CD14-positive monocyte (primary cell): ENCODE measurements around the gene ANO9. TPM values are rescaled to one million over a fixed set of nuclear protein-coding genes. Genes with fewer than 3 reads are reported as not detected.

Experiments
- DNase-seq, 3 donors: peaks; one replicate each; pipeline ENCODE4 v3.0.0-alpha.2; 2011 to 2022
- H2AFZ ChIP-seq: 2 replicates; pipeline ENCODE4 v1.6.0; 2012; ENCODE audit warnings: mild to moderate bottlenecking, low read depth, low read length, inconsistent platforms; ENCODE audit not compliant: insufficient read depth, poor library complexity, severe bottlenecking
- H3K27ac ChIP-seq, 2 donors: 1 replicate in 1 of 2; 2 replicates in 1 of 2; pipeline ENCODE4 v1.5.1; 2012 to 2013; ENCODE audit warnings: low read length in 2 of 2, control low read depth in 1 of 2, inconsistent platforms in 1 of 2, low read depth in 1 of 2, mild to moderate bottlenecking in 1 of 2
- H3K27me3 ChIP-seq, 2 donors: one replicate each; pipeline versions ENCODE4 v1.6.0 to v1.6.1; 2011 to 2013; ENCODE audit warnings: low read length in 2 of 2; ENCODE audit not compliant: control insufficient read depth in 2 of 2, insufficient read depth in 2 of 2
- H3K36me3 ChIP-seq, 2 donors: replicated peaks in 1 of 2; 1 replicate in 1 of 2; 2 replicates in 1 of 2; pipeline versions ENCODE4 v1.5.1 to v1.6.1; 2012 to 2013; ENCODE audit warnings: low read length in 2 of 2, control low read depth in 1 of 2, inconsistent platforms in 1 of 2, mild to moderate bottlenecking in 1 of 2; ENCODE audit not compliant: insufficient read depth in 2 of 2, control insufficient read depth in 1 of 2
- H3K4me1 ChIP-seq, 2 donors: 1 replicate in 1 of 2; 2 replicates in 1 of 2; pipeline versions ENCODE4 v1.5.1 to v1.6.1; 2012 to 2013; ENCODE audit warnings: low read length in 2 of 2, control low read depth in 1 of 2, inconsistent platforms in 1 of 2, mild to moderate bottlenecking in 1 of 2, moderate library complexity in 1 of 2; ENCODE audit not compliant: insufficient read depth in 2 of 2, control insufficient read depth in 1 of 2
- H3K4me2 ChIP-seq: replicated peaks from 2 replicates; pipeline ENCODE3; 2012; ENCODE audit warnings: low read length, moderate library complexity, mild to moderate bottlenecking; ENCODE audit not compliant: poor library complexity, severe bottlenecking; ENCODE audit errors: extremely low read depth
- H3K4me3 ChIP-seq, 3 experiments: fragments of 200-600 bp in 1 of 3; sonication (generic) in 1 of 3; replicated peaks in 1 of 3; 1 replicate in 2 of 3; 2 replicates in 1 of 3; pipeline ENCODE4 v1.5.1; 2011 to 2013; ENCODE audit warnings: low read length in 3 of 3, mild to moderate bottlenecking in 3 of 3, control low read depth in 2 of 3, low read depth in 2 of 3, inconsistent platforms in 1 of 3, moderate library complexity in 1 of 3
- H3K79me2 ChIP-seq: 2 replicates; pipeline ENCODE4 v1.6.0; 2012; ENCODE audit warnings: mild to moderate bottlenecking, control low read depth, inconsistent platforms, low read length, moderate library complexity; ENCODE audit not compliant: insufficient read depth
- H3K9ac ChIP-seq: 2 replicates; pipeline ENCODE4 v1.6.0; 2017; ENCODE audit warnings: low read length, mild to moderate bottlenecking; ENCODE audit not compliant: insufficient read depth, poor library complexity, severe bottlenecking
- H3K9me3 ChIP-seq, 2 donors: replicated peaks in 1 of 2; 1 replicate in 1 of 2; 2 replicates in 1 of 2; pipeline versions ENCODE4 v1.5.1 to v1.6.1; 2012 to 2013; ENCODE audit warnings: low read length in 2 of 2, control low read depth in 1 of 2; ENCODE audit not compliant: control insufficient read depth in 1 of 2, insufficient read depth in 1 of 2
- H4K20me1 ChIP-seq: 2 replicates; pipeline ENCODE4 v1.6.0; 2012; ENCODE audit warnings: mild to moderate bottlenecking, low read length, control low read depth, moderate library complexity; ENCODE audit not compliant: insufficient read depth
- H3K27ac Mint-ChIP-seq, 7 donors: one replicate each; pipeline ENCODE4 v1.8.0; 2020; ENCODE audit warnings: mild to moderate bottlenecking in 7 of 7, mixed read lengths in 7 of 7, moderate library complexity in 6 of 7, inconsistent platforms in 2 of 7
- H3K27me3 Mint-ChIP-seq, 3 donors: one replicate each; pipeline ENCODE4 v1.8.0; 2021 to 2022; ENCODE audit warnings: low read depth in 3 of 3, mild to moderate bottlenecking in 3 of 3, mixed read lengths in 3 of 3, moderate library complexity in 3 of 3, inconsistent platforms in 1 of 3
- H3K36me3 Mint-ChIP-seq, 2 donors: one replicate each; pipeline ENCODE4 v1.8.0; 2020; ENCODE audit warnings: mixed read lengths in 2 of 2, inconsistent platforms in 1 of 2, mild to moderate bottlenecking in 1 of 2
- H3K4me1 Mint-ChIP-seq: one replicate; pipeline ENCODE4 v1.8.0; 2020; ENCODE audit warnings: mild to moderate bottlenecking, mixed read lengths
- H3K4me3 Mint-ChIP-seq, 2 donors: one replicate each; pipeline ENCODE4 v1.8.0; 2020; ENCODE audit warnings: mild to moderate bottlenecking in 2 of 2, mixed read lengths in 2 of 2, moderate library complexity in 1 of 2
- H3K9me3 Mint-ChIP-seq, 7 donors: one replicate each; pipeline ENCODE4 v1.8.0; 2020 to 2022; ENCODE audit warnings: mixed read lengths in 7 of 7, mild to moderate bottlenecking in 6 of 7, moderate library complexity in 6 of 7, inconsistent platforms in 2 of 7
- WGBS: methylation state at CpG from one replicate; pipeline ENCODE4 v1.1.5; 2013; ENCODE audit warnings: missing lambda C conversion rate; ENCODE audit not compliant: insufficient coverage; 5-methylcytosine and 5-hydroxymethylcytosine counted together
- intact Hi-C, 2 donors: fragments of 100-400 bp; cut with micrococcal nuclease; formaldehyde crosslinking; loops; one replicate each; pipeline versions ENCODE4 v1.15.0 to v1.15.1; 2023
- polyA plus RNA-seq, 3 donors: library from polyadenylated mRNA; depleted of rRNA in 1 of 3; unstranded in 2 of 3; stranded (reverse) in 1 of 3; fragments of 300-500 nt in 2 of 3; fragments of >200 nt in 1 of 3; fragmentation: Illumina TruSeq in 2 of 3; gene quantifications; 1 replicate in 2 of 3; 2 replicates in 1 of 3; pipeline ENCODE4 v1.2.3, GENCODE V29; 2012 to 2021
- TF ChIP-seq, protein P1 (sequence below): fragments of 200-600 bp; IDR thresholded peaks from one replicate; pipeline ENCODE4 v1.8.0; 2022; ENCODE audit warnings: antibody characterized with exemption, mild to moderate bottlenecking

The ANO9 gene
- polyA plus RNA-seq, 3 donors = 0.18 to 0.24 TPM; not detected in 1

- Histone ChIP-seq H3K4me1 (peaks cover 24 to 34% of the 10 kb centered on the region in 2 donors), H3K9me3 (no peaks in the 10 kb centered on the region), H3K36me3 (peaks cover 6 to 29% of the 10 kb centered on the region in 2 donors), H3K27ac (no peak overlapping the region), H3K9ac (no peak overlapping the region), H4K20me1 (peaks cover 22% of the 10 kb centered on the region), H3K4me3 (no peak overlapping the region), H2AFZ (no peak overlapping the region), H3K27me3 (no peaks in the 10 kb centered on the region), H3K4me2 (no peak overlapping the region), H3K79me2 (peaks cover 14% of the 10 kb centered on the region)
- DNase-seq = no peak
- intact Hi-C loops = no loop called here
- H3K4me1 Mint-ChIP-seq = peaks cover 30% of the 10 kb centered on the region
- no peaks in the 10 kb centered on the region for H3K9me3 Mint-ChIP-seq
- 96% methylated on average over 19 of the region's 19 CpGs for WGBS
- TF ChIP-seq, protein P1, sequence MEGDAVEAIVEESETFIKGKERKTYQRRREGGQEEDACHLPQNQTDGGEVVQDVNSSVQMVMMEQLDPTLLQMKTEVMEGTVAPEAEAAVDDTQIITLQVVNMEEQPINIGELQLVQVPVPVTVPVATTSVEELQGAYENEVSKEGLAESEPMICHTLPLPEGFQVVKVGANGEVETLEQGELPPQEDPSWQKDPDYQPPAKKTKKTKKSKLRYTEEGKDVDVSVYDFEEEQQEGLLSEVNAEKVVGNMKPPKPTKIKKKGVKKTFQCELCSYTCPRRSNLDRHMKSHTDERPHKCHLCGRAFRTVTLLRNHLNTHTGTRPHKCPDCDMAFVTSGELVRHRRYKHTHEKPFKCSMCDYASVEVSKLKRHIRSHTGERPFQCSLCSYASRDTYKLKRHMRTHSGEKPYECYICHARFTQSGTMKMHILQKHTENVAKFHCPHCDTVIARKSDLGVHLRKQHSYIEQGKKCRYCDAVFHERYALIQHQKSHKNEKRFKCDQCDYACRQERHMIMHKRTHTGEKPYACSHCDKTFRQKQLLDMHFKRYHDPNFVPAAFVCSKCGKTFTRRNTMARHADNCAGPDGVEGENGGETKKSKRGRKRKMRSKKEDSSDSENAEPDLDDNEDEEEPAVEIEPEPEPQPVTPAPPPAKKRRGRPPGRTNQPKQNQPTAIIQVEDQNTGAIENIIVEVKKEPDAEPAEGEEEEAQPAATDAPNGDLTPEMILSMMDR = no peak
- H3K27me3 Mint-ChIP-seq = peaks cover 3 to 7% (median 3%) of the 10 kb centered on the region in 3 donors
- peak overlapping the region in 2 of 7 donors; percentile 54 to 61 for H3K27ac Mint-ChIP-seq
- peaks cover 31 to 49% of the 10 kb centered on the region in 2 donors for H3K36me3 Mint-ChIP-seq
- H3K4me3 Mint-ChIP-seq = no peak overlapping the region
Observed at GRCh38 chr11:452916-453527, 11.2 kb upstream of the ANO9 start.

- no peak overlapping the region for H3K4me2 ChIP-seq
- H3K9me3 ChIP-seq = no peaks in the 10 kb centered on the region
- H2AFZ ChIP-seq = no peak overlapping the region
- H3K4me1 ChIP-seq = peaks cover 27 to 34% of the 10 kb centered on the region in 2 donors
- Mint-ChIP-seq H3K27me3 (peaks cover 3 to 7% (median 3%) of the 10 kb centered on the region in 3 donors), H3K4me1 (peaks cover 29% of the 10 kb centered on the region), H3K36me3 (peaks cover 28 to 44% of the 10 kb centered on the region in 2 donors), H3K9me3 (no peaks in the 10 kb centered on the region), H3K4me3 (no peak overlapping the region), H3K27ac (peak overlapping the region in 1 of 7 donors; percentile 63)
- H4K20me1 ChIP-seq = peaks cover 18% of the 10 kb centered on the region
- peaks cover 6 to 29% of the 10 kb centered on the region in 2 donors for H3K36me3 ChIP-seq
- no peak overlapping the region for H3K27ac ChIP-seq
- no peaks in the 10 kb centered on the region for H3K27me3 ChIP-seq
- WGBS = 96% methylated on average over 10 of the region's 12 CpGs
- peaks cover 14% of the 10 kb centered on the region for H3K79me2 ChIP-seq
- intact Hi-C loops = no loop called here
- H3K9ac ChIP-seq = no peak overlapping the region
- DNase-seq = no peak
- TF ChIP-seq, protein P1 = no peak
- no peak overlapping the region for H3K4me3 ChIP-seq
Observed at GRCh38 chr11:452203-452744, 10.5 kb upstream of the ANO9 start.
